Cerebellar nuclear complex (tissue), 1 donor: ENCODE results near the gene TMEM258.

Experiments
- DNase-seq, 2 experiments: peaks; one replicate each; lab custom pipeline; 2025; lab: John Stamatoyannopoulos, UW

Gene TMEM258

GRCh38 chr11:61775606-61776554 lies 16.5 kb downstream of the TMEM258 start:
- no peak for DNase-seq

- DNase-seq: no peak
Observed at GRCh38 chr11:61775106-61775505, 17.3 kb downstream of the TMEM258 start.

GRCh38 chr11:61774411-61774810 lies 18.0 kb downstream of the TMEM258 start:
- DNase-seq: no peak

- DNase-seq: no peak
Observed at GRCh38 chr11:61773809-61774208, 18.6 kb downstream of the TMEM258 start.

GRCh38 chr11:61773356-61773755 lies 19.0 kb downstream of the TMEM258 start:
- DNase-seq: no peak

GRCh38 chr11:61771985-61772455 lies 20.4 kb downstream of the TMEM258 start:
- no peak for DNase-seq

- DNase-seq: no peak
Observed at GRCh38 chr11:61771195-61771894, 21.1 kb downstream of the TMEM258 start.

GRCh38 chr11:61769946-61770683 lies 22.3 kb downstream of the TMEM258 start:
- DNase-seq: no peak

GRCh38 chr11:61769169-61769920 lies 23.1 kb downstream of the TMEM258 start:
- no peak for DNase-seq

- DNase-seq: no peak
Observed at GRCh38 chr11:61768376-61769076, 23.9 kb downstream of the TMEM258 start.

- no peak for DNase-seq
Observed at GRCh38 chr11:61766353-61766841, 26.0 kb downstream of the TMEM258 start.

- no peak for DNase-seq
Observed at GRCh38 chr11:61765550-61766253, 26.7 kb downstream of the TMEM258 start.

- DNase-seq: no peak
Observed at GRCh38 chr11:61764606-61765260, 27.7 kb downstream of the TMEM258 start.

- no peak for DNase-seq
Observed at GRCh38 chr11:61763930-61764605, 28.3 kb downstream of the TMEM258 start.

- DNase-seq: no peak
Observed at GRCh38 chr11:61762798-61763197, 29.6 kb downstream of the TMEM258 start.

- no peak for DNase-seq
Observed at GRCh38 chr11:61762223-61762615, 30.2 kb downstream of the TMEM258 start.

- DNase-seq: no peak
Observed at GRCh38 chr11:61761440-61762222, 30.8 kb downstream of the TMEM258 start.

- DNase-seq: no peak
Observed at GRCh38 chr11:61760946-61761345, 31.5 kb downstream of the TMEM258 start.
